Activated gamma-delta T cell (primary cell): ENCODE results near the gene GPR108.
"Not testable (repeated sequence)": the region's sequence is repeated elsewhere in the genome, so short reads cannot be mapped to it uniquely, and the experiment has no call there.

Experiments used
- DNase-seq: peaks from one replicate; lab custom pipeline; 2025; lab: John Stamatoyannopoulos, UW
- total RNA-seq, 2 donors: gene quantifications; one replicate each; lab custom pipeline; 2026; lab: John Stamatoyannopoulos, UW

The GPR108 gene
- total RNA-seq: 59.6 to 75.6 reads per million in 2 donors

DNA sequence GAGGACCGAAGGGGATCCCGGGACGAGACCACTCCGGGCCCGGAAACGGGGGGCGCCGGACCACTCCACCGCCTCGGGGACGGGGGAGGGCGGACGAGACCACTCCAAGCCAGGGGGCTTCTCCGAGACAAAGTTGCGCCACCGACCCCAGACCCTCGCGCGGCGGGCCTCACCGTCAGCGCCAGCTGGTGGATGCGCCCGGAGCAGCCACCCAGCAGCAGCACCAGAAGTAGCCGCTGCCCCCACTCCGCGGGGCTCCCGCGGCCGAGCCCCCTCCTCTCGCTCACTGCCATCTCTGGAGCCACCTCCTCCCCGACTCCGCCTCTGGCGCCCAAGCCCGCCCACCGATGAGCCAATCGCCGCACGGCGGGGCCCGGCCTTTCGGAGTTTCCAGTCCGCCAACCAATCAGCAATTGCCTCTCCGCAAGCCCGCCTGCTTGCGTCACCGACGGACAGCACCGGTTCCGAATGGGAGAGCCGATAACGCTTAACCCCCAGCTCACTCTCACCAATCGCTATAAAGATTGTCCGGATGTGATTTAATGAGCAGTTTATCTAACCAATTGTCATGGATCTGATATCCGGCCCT, at the start of gene GPR108:
TSS of gene GPR108 (minus strand) at position 297 of the 589 bp plus-strand sequence. CDS start at position 293, 4 bp downstream.
- DNase-seq: peak; percentile 99

- DNase-seq: no peak
These were observed 41.8 kb upstream of the GPR108 start for GRCh38 chr19:6779206-6779605.

- no peak for DNase-seq
These were observed 41.0 kb upstream of the GPR108 start for GRCh38 chr19:6778386-6778785.

DNA sequence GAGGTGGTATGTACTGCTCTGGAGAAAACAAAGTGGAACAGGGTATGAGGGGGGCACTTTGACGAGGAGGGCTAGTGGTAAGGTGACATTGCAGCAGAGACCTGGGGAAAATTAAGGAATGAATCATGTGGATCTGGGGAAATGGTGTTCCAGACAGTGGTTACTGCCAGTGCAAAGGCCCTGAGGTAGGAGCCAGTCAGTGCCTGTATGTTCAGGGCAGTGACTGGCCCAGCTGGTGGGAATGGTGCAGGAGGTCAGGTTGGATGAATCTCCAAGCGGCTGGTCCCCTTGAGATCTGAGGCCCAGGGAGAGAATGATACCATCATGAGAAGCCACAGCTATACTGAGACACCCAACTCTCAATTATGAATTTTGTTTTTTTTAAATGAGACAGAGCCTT, 40.1 kb upstream of the GPR108 start:
- DNase-seq: no peak

DNA sequence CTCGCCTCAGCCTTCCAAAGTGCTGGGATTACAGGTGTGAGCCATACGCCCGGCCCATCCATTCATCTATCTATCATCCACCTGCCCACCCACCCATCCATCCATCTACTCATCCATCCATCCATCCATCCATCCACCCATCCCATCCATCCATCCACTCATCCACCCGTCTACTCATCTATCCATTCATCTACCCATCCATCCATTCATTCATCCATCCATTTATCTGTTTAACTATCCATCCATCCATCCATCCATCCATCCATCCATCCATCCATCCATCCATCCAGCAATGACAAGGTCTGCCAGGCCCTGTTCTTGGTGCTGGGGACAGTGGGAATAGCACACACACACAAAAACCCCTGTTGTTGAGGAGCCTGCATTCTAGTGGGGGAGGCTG, 39.6 kb upstream of the GPR108 start:
- no peak for DNase-seq

DNA sequence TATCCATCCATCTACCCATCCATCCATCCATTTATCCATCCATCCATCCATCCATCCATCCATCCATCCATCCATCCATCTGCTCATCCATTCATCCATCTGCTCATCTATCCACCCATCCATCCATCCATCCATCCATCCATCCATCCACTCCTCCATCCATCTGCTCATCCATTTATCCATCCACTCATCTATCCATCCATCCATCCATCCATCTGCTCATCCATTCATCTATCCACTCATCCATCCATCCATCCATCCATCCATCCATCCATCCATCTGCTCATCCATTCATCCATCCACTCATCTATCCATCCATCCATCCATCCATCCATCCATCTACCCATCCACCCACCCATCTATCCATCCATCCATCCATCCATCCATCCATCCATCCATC, 38.7 kb upstream of the GPR108 start:
- DNase-seq: not testable (repeated sequence)

DNA sequence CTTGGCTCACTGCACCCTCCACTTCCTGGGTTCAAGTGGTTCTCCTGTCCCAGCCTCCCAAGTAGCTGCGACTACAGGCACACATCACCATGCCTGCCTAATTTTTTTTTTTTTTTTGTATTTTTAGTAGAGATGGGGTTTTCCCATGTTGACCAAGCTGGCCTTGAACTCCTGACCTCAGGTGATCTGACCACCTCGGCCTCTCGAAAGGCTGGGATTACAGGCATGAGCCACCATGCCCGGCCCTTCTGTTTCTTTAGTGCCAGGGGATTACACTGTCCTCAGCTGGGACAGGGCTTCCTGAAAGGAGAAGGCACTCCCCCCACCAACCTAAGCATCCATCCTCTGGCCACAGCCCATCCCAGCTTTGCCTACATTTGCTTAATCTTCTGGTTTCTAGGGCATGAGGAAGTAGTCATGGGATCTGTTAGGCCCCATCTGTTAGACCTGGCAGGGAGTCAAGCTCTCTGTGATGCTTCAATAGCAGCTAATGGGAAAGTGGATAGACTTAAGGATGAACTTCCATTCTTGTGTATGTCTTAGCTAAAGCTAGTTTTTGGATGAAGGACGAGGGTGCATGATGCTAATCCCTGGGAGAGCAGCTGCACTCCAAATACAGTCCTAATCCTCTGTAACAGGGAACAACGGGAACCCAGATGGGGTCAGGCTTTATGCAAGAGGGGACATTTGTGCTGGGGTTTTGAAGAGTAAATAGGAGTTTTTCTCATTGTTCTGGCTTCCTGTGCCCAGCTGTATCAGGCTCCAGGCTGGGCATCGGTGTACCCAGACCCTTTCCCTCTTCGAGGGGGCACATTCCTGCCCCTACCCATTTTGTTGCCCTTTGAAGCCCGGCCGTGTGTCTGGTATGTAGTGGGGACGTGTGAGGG, 37.7 kb upstream of the GPR108 start:
- DNase-seq: no peak

DNA sequence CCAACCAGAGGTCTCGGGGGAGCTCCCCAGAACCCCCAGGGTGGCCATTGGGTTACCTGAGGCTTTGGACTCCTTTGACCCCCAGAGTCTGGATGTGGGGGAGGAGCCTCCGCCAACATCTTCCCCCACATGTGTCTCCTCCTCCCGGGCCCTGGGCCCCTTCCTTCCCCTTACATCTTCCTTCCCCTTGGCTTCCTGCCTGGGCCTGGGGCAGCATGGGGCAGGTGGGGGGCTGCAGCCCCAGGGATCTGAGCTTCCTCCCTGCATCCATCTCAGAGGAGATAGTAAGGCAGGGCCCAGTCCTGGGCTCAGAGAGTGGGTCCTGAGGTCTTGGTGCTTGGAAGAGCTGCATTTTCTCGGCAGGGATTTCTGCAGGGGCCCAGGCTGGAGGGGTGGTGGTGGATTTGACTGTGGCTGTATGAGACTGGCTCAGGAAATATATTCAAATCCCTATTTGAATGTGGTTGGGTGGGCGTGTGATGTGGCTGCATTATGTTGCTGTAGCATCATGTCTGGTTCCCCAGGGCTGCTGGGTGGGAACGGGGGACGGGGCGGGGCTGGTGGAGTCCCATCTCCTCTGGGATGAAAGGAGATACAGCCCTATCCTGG, 36.0 kb upstream of the GPR108 start:
- DNase-seq: no peak

DNA sequence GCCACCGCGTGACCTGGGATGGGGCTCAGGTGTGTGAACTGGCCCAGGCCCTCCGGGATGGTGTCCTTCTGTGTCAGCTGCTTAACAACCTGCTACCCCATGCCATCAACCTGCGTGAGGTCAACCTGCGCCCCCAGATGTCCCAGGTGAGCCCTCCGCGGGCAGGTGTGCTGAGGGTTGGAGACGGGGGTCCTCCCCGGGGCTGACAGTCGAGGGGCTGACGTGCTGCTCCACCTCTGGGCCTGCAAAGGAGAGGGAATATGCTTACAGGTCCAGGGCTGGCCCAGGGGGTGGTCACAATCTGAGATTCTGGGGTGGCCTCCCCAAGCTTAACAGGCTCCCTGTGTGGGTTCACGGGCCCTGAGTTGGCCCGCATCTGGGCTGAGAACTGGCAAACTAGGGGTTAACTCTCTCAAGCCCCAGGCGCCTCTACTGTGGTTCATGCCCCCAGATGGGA, 35.5 kb upstream of the GPR108 start:
- DNase-seq: no peak

DNA sequence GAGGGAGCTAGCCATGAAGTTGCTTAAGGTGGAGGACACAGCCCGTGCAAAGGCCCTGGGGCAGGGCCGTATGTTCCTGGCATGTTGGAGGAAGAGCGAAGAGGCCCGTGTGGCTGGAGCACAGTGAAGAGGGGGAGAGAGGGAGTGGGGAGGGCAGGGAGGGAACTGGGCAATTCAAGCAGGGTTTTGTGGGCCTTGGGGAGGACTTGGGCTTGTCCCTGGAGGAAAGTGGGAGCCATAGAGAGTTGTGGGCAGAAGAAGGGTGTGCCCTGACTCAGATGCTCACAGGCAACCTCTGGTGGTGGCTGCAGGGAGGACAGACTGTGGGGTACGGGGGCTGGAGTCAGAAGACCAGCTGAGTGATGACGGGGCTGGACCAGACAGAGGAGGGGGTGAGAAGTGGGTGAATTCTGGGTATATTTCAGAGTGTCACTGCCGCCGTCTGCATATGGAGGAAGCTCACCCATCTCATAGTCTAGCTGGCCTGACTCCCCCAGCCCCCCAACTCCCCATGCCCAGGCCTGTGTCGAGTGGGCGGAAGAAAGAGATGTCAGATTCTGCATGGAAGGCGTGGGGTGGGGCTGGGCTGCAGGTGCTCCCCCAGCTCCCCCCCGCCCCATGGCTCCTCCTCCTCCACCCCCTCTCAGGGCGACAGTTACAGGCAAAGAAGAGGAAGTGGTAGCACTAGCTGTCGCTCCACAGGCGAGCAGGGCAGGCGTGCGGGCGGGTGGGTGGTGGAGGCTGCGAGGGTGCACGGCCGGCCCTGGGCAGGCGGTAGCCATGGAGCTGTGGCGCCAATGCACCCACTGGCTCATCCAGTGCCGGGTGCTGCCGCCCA, 34.9 kb upstream of the GPR108 start, which contains the start of gene VAV1:
TSS of gene VAV1 (plus strand) at position 681 of the 838 bp plus-strand sequence. CDS start at position 781, 100 bp downstream.
- DNase-seq: peak; percentile 73

DNA sequence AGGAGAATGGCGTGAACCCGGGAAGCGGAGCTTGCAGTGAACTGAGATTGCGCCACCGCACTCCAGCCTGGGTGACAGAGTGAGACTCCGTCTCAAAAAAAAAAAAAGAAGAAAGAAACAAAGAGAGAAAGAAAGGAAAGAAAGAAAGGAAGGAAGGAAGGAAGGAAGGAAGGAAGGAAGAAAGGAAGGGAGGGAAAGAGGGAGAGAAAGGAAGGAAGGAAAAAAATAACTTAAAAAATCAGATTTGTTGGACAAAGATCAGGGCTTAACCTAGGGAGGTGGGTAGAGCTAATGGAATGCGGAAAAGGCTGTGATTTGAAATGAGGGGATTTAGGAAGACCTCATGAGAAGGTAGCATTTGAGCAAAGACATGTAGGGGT, 34.3 kb upstream of the GPR108 start:
- not testable (repeated sequence) for DNase-seq

DNA sequence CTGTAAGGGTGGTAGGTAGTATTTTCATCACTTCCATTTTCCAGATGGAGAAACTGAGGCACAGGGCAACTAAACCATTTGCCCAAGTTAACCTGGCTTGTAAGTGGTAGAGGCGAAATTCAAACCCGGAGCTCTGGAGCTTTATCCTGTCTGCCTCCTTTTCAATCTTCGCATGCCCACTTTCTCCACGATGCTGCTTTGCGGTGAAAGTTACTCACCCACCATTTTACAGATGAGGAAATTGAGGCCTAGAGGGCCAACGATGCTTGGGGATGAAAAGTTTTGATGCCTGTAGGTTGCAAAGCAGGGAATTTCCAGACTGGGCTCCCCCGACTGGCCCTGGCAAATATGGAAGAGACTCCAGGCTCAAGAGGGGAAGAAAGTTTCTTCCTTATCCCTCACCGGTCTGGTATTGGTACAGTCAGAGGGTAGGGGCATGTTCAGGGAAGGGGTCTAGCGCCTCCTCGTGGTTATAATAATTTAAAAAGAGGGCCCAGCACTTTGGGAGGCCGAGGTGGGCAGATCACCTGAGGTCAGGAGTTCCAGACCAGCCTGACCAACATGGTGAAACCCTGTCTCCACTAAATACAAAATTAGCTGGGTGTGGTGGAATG, 31.7 kb upstream of the GPR108 start:
- DNase-seq: no peak

DNA sequence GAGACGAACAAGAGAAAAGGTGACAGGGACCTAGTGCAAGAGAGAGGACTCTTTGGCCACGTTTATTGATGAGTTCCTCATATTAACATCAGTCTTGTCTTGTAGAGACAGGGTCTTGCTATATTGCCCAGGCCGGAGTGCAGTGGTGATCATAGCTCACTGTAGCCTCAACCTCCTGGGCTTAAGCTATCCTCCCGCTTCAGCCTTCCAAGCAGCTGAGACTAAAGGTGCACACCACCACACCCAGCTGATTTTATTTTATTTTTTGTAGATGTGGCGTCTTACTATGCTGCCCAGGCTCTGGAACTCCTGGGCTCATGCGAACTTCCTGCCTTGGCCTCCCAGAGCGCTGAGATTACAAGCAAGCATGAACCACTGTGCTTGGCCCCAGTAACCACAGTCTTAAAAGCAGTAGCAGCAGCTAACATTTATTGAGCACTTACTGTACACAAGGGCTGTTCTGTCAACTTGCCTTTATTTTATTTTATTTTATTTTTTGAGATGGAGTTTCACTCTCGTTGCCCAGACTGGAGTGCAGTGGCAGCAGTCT, 30.9 kb upstream of the GPR108 start:
- DNase-seq: no peak

- DNase-seq: peak; percentile 77
These were observed 30.2 kb upstream of the GPR108 start, which contains the start of gene SH2D3A for GRCh38 chr19:6767357-6768235. Gene SH2D3A (minus strand): TSS chr19:6767435. CDS start chr19:6763748, 3,687 bp downstream.

DNA sequence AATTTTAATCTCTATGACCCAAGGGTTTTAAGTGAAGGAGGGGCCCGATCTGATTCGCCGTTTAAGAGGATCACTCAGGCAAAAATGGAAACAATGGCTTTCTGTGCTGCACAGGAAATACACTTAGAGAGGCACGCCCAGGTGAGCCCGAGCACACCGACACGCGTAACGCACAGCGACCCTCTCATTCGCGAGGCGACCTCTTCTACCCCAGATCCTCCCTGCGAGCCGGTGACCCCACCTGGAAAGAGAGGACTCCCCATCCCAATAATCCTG, 29.6 kb upstream of the GPR108 start:
- DNase-seq: no peak

- no peak for DNase-seq
These were observed 29.1 kb upstream of the GPR108 start for GRCh38 chr19:6766357-6767080.

DNA sequence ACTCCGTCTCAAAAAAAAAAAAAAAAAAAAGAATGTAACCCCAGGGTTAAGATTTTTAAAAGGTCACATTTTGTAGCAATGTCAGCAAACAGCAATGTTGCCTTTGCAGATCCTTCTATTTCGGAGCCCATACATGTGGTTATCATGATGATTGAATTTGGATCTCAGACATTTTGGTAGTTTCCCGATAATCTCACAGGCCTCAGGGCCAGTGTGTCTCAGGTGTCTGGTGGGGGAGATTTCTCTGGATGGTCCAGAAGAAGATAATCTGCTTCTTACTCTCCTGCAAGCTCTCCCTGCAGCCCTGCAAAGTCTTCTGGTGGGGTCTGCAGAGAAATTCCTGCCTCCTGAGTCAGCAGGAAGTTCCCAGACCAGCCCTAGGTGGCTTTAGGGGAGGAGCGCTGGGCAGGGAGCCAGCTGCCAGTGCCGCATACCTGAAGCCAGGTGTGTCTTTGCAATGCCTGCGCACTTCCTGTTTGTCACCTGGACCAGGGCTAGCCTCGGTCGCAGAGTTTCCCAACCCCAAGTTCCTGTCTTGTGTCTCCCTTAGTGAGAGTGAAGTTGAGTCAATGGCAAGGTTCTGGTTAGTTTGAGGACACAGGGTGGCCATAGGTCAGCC, 28.5 kb upstream of the GPR108 start:
- DNase-seq: no peak

DNA sequence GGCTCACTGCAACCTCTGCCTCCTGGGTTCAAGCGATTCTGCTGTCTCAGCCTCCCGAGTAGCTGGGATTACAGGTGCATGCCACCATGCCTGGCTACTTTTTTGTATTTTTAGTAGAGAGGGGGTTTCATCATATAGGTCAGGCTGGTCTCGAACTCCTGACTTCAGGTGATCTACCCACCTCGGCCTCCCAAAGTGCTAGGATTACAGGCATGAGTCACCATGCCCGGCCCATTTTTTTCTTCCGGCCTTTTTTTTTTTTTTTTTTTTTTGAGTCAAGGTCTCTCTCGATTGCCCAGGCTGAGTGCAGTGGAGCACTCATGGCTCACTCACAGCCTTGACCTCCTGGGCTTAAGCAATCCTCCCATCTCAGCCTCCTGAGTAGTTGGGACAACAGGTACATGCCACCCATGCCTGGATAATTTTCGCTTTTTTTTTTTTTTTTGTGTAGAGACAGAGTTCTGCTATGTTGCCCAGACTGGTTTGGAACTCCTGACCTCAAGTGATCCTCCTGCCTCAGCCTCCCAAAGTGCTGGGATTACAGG, 24.9 kb upstream of the GPR108 start:
- not testable (repeated sequence) for DNase-seq
